OCI-LY3 (cell line): ENCODE results near the gene FLCN.

Experiments
- H2AFZ ChIP-seq: fragments of 200-600, 300-600 bp; shearing (Covaris generic); 2 replicates; pipeline ENCODE4 v1.6.0; 2014; ENCODE audit warnings: antibody characterized with exemption, low read depth, low read length
- H3K27ac ChIP-seq: fragments of 200-600, 300-600 bp; sonication (generic); 2 replicates; pipeline ENCODE4 v1.5.1; 2014; ENCODE audit warnings: mild to moderate bottlenecking, low read length, moderate library complexity, mixed read lengths
- H3K27me3 ChIP-seq: fragments of 200-600, 300-600 bp; sonication (generic); 2 replicates; pipeline ENCODE4 v1.6.1; 2014; ENCODE audit warnings: low read depth, low read length, mixed read lengths
- H3K36me3 ChIP-seq: fragments of 200-600, 300-600 bp; sonication (generic); replicated peaks from 2 replicates; pipeline ENCODE3; 2014; ENCODE audit warnings: low read depth, low read length, mixed read lengths
- H3K4me1 ChIP-seq: fragments of 300-600, 200-600 bp; sonication (generic); 2 replicates; pipeline ENCODE4 v1.6.1; 2014; ENCODE audit warnings: low read length, mixed read lengths
- H3K4me2 ChIP-seq: fragments of 200-600, 300-600 bp; sonication (generic); 2 replicates; pipeline ENCODE4 v1.6.1; 2014; ENCODE audit warnings: low read length, mixed read lengths
- H3K4me3 ChIP-seq: fragments of 300-600, 200-600 bp; sonication (generic); 2 replicates; pipeline ENCODE4 v1.5.1; 2014; ENCODE audit warnings: antibody characterized with exemption, mild to moderate bottlenecking, low read length, moderate library complexity
- H3K79me2 ChIP-seq: fragments of 300-600, 200-600 bp; shearing (Covaris generic); 2 replicates; pipeline ENCODE4 v1.6.1; 2014; ENCODE audit warnings: mild to moderate bottlenecking, low read length, mixed read lengths
- H3K9ac ChIP-seq: fragments of 300-600, 200-600 bp; shearing (Covaris generic); 2 replicates; pipeline ENCODE4 v1.6.0; 2014; ENCODE audit warnings: mild to moderate bottlenecking, low read length, moderate library complexity
- H3K9me3 ChIP-seq: fragments of 200-600, 300-600 bp; shearing (Covaris generic); 2 replicates; pipeline ENCODE4 v1.6.1; 2014; ENCODE audit warnings: low read length, mixed read lengths; ENCODE audit not compliant: insufficient read depth
- H4K20me1 ChIP-seq: fragments of 200-600, 300-600 bp; sonication (generic); 2 replicates; pipeline ENCODE4 v1.6.1; 2016; ENCODE audit warnings: low read length, mixed read lengths; ENCODE audit not compliant: insufficient read depth
- EZH2phosphoT487 ChIP-seq: fragments of 200-600 bp; shearing (Covaris generic); IDR thresholded peaks from 2 replicates; pipeline ENCODE4 v1.6.1; 2018; ENCODE audit warnings: antibody characterized with exemption, mixed run types, low read depth
- TF ChIP-seq, protein P1 (sequence below): fragments of 200-600, 300-600 bp; sonication (generic); IDR thresholded peaks from 2 replicates; pipeline ENCODE4 v1.5.1; 2014; ENCODE audit warnings: antibody characterized with exemption, low read length, low read depth

Gene FLCN

DNA sequence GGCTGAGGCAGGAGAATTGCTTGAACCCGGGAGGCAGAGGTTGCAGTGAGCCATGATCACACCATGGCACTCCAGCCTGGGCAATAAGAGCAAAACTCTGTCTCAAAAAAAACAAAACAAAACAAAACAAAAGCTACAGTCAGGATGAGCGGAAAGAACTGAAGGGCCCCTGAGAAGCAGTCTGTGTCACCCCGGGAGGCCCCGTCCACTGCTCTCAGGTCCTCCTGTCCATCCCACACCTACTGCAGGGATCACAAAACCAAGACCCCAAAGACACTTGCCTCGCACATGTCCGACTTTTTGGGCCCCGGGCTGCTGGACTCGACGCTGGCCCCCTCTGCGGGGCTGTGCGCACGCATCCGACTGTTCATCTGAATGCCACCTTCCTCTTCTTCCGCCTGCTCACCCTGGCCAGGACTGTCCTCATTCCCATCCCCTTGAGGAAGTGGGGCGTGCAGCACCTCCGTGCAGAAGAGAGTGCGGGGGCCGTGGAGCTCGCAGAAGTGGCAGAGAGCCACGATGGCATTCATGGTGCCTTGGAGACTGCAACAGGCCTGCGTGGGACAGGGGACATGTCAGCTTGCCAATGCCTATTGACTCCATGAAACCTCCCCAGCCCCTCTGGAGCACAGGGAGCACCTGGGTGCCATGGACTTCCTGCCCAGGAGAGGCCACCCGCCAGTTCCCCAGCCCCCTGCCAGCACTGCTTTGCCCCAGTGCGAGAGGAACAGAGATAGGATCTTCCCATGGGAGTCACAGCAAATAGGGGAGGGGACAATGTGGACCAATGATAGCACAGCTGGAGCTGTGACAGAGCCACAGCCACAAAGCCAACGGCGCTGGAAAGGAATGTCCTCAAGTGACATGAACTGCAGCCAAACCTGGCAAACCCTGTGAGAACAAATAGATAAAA is 9.1 kb downstream of the FLCN start:
- no peaks in the 10 kb centered on the region for H3K4me1 ChIP-seq
- H3K4me3 ChIP-seq = no peak overlapping the region
- no peak overlapping the region for H3K27ac ChIP-seq
- no peaks in the 10 kb centered on the region for H4K20me1 ChIP-seq
- no peaks in the 10 kb centered on the region for H3K27me3 ChIP-seq
- TF ChIP-seq, protein P1, sequence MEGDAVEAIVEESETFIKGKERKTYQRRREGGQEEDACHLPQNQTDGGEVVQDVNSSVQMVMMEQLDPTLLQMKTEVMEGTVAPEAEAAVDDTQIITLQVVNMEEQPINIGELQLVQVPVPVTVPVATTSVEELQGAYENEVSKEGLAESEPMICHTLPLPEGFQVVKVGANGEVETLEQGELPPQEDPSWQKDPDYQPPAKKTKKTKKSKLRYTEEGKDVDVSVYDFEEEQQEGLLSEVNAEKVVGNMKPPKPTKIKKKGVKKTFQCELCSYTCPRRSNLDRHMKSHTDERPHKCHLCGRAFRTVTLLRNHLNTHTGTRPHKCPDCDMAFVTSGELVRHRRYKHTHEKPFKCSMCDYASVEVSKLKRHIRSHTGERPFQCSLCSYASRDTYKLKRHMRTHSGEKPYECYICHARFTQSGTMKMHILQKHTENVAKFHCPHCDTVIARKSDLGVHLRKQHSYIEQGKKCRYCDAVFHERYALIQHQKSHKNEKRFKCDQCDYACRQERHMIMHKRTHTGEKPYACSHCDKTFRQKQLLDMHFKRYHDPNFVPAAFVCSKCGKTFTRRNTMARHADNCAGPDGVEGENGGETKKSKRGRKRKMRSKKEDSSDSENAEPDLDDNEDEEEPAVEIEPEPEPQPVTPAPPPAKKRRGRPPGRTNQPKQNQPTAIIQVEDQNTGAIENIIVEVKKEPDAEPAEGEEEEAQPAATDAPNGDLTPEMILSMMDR = no peak
- no peak for TF ChIP-seq EZH2phosphoT487
- no peaks in the 10 kb centered on the region for H3K9me3 ChIP-seq
- H3K9ac ChIP-seq = no peak overlapping the region
- peaks cover 5% of the 10 kb centered on the region; the same call in 1 of the 2 replicates for H3K79me2 ChIP-seq
- H2AFZ ChIP-seq = no peak overlapping the region
- H3K36me3 ChIP-seq = peaks cover 15% of the 10 kb centered on the region
- H3K4me2 ChIP-seq = no peak overlapping the region

DNA sequence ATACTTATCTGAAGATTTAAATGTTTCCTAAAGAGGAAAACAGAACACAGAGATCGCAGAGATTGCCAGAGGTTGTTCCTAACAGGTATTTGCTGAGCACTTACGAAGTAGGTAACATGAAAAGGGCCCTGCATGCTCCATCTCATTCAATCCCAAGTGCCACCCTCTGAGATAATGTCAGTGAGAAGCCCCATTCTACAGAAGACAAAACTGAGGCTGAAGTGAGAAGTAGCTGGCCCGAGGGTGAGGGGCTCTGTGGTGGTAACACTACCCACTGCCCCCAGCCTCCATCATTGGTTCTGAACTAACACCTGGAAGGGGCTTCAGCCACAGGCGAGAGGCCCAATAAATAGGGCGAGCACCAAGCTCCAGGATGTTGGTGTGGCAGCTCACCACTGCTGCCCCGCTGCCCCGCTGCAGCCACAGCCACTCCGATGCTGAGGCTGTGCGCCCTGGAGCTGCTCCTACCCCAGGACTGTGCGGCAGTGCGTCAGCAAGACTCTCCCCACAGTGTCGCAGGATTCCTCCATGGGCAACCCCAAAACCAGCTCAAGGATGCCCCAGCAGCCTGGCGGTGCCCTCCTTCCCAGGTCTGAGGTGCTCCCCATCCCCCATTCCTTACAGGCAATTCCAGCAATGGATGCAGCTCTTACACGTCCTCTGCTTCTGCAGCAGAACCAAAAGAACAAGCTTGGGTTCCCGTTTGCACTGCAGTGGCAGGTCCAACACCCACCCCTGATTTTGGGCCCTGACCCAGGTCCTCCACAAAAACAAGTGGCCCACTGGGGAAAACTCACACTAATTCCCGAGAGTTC is 10.3 kb downstream of the FLCN start:
- no peaks in the 10 kb centered on the region for H3K79me2 ChIP-seq
- H4K20me1 ChIP-seq = no peaks in the 10 kb centered on the region
- H3K27me3 ChIP-seq = no peaks in the 10 kb centered on the region
- no peak overlapping the region for H3K4me3 ChIP-seq
- no peak overlapping the region for H3K9ac ChIP-seq
- no peak overlapping the region for H3K27ac ChIP-seq
- H3K36me3 ChIP-seq = peaks cover 18% of the 10 kb centered on the region
- TF ChIP-seq EZH2phosphoT487 = no peak
- TF ChIP-seq, protein P1 = no peak
- no peaks in the 10 kb centered on the region for H3K4me1 ChIP-seq
- no peak overlapping the region for H3K4me2 ChIP-seq
- no peaks in the 10 kb centered on the region for H3K9me3 ChIP-seq
- no peak overlapping the region for H2AFZ ChIP-seq

DNA sequence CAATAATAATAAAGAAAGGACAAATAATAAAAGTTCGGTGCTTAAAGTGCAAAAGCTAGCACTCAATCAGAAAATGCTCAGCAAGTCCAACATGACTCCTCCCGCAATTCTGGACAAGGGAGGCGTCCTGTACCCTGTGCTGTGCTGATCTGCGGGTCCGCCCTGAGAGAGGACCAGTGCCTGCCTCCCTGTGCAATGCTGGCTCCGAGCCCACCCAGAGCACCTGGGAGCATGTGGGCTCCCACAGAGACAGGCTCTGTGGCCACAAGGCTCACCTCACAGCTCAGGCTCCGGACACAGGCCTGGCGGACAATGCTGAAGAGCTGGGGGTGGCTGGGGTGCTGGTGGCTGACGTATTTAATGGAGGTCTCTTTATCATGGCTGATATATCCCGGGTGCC is 11.1 kb downstream of the FLCN start:
- Histone ChIP-seq H4K20me1 (no peaks in the 10 kb centered on the region), H3K79me2 (no peaks in the 10 kb centered on the region), H2AFZ (no peak overlapping the region), H3K36me3 (peaks cover 18% of the 10 kb centered on the region), H3K9ac (no peak overlapping the region), H3K27me3 (no peaks in the 10 kb centered on the region), H3K4me2 (no peak overlapping the region), H3K27ac (no peak overlapping the region), H3K4me1 (no peaks in the 10 kb centered on the region), H3K4me3 (no peak overlapping the region), H3K9me3 (no peaks in the 10 kb centered on the region)
- TF ChIP-seq, protein P1 = no peak
- no peak for TF ChIP-seq EZH2phosphoT487

DNA sequence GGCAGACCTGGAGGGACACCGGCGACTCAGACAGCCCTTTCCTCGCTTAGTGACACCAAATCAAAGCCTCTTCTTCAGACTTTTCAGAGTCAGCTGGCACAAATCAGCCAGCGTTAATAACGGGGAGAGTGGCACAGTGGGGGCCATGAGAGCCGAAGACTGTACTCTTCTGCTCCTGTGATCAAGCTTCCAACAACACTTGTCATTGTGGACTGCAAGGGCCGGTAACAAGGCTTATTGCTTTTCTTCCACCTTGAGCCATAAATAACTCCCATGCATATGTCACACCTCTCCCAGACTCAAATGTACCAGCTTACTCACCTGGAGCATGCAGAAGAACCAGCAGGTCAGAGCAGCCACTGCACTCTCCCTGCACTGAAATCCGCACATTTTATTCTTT is 12.8 kb downstream of the FLCN start:
- peaks cover 18% of the 10 kb centered on the region for H3K36me3 ChIP-seq
- H3K27me3 ChIP-seq = no peaks in the 10 kb centered on the region
- no peaks in the 10 kb centered on the region for H3K79me2 ChIP-seq
- TF ChIP-seq, protein P1 = no peak
- TF ChIP-seq EZH2phosphoT487 = no peak
- H3K4me3 ChIP-seq = no peak overlapping the region
- no peaks in the 10 kb centered on the region for H3K9me3 ChIP-seq
- no peak overlapping the region for H2AFZ ChIP-seq
- H4K20me1 ChIP-seq = no peaks in the 10 kb centered on the region
- H3K4me1 ChIP-seq = no peaks in the 10 kb centered on the region
- H3K4me2 ChIP-seq = no peak overlapping the region
- H3K9ac ChIP-seq = no peak overlapping the region
- no peak overlapping the region for H3K27ac ChIP-seq
